Muscle layer of duodenum (tissue), 2 donors: Measurements from ENCODE around the gene NKIRAS1.
A peak's percentile ranks its signal among the peaks of the same experiment; 100 is the strongest.

Experiments used
- H3K27ac ChIP-seq: one replicate; pipeline ENCODE4 v1.7.0; 2013; ENCODE audit warnings: mild to moderate bottlenecking, low read length
- H3K27me3 ChIP-seq: one replicate; pipeline ENCODE4 v1.7.0; 2013; ENCODE audit warnings: low read depth, mild to moderate bottlenecking, control low read depth, low read length
- H3K36me3 ChIP-seq, 2 donors: one replicate each; pipeline ENCODE4 v1.7.0; 2013; ENCODE audit warnings: low read length in 2 of 2, control low read depth in 1 of 2, mild to moderate bottlenecking in 1 of 2; ENCODE audit not compliant: insufficient read depth in 2 of 2, control insufficient read depth in 1 of 2
- H3K4me1 ChIP-seq, 2 donors: one replicate each; pipeline ENCODE4 v1.7.0; 2013; ENCODE audit warnings: low read length in 2 of 2, mild to moderate bottlenecking in 2 of 2, control low read depth in 1 of 2, moderate library complexity in 1 of 2; ENCODE audit not compliant: insufficient read depth in 2 of 2, control insufficient read depth in 1 of 2
- H3K4me3 ChIP-seq, 2 donors: one replicate each; pipeline ENCODE4 v1.7.0; 2013; ENCODE audit warnings: low read length in 2 of 2, low read depth in 1 of 2, mild to moderate bottlenecking in 1 of 2
- H3K9me3 ChIP-seq, 2 donors: one replicate each; pipeline ENCODE4 v1.7.0; 2013; ENCODE audit warnings: low read length in 2 of 2, control low read depth in 1 of 2, mild to moderate bottlenecking in 1 of 2; ENCODE audit not compliant: control insufficient read depth in 1 of 2
- donor health status: healthy.

Gene NKIRAS1

GRCh38 chr3:23916886-23917678 is at the start of gene NKIRAS1, which contains the start of gene RPL15:
Gene NKIRAS1 (minus strand): TSS chr3:23916990. CDS start chr3:23910904, 6,086 bp downstream.
Gene RPL15 (plus strand): TSS chr3:23917132. CDS start chr3:23917860, 728 bp downstream.
- Histone ChIP-seq H3K4me3 (peak within 1 kb of the TSS; percentile 96 to 98), H3K27me3 (no peaks in the 10 kb centered on the region), H3K27ac (peak within 1 kb of the TSS; percentile 91), H3K4me1 (peaks cover 24 to 27% of the 10 kb centered on the region in 2 donors), H3K9me3 (no peaks in the 10 kb centered on the region), H3K36me3 (peaks cover 18 to 21% of the 10 kb centered on the region in 2 donors)

GRCh38 chr3:23966328-23966727 is 49.5 kb upstream of the NKIRAS1 start:
- no peaks in the 10 kb centered on the region for H3K27me3 ChIP-seq
- peaks cover 24 to 25% of the 10 kb centered on the region in 2 donors for H3K36me3 ChIP-seq
- H3K27ac ChIP-seq, result peak overlapping the region; percentile 18
- H3K4me1 ChIP-seq, result peaks cover 0 to 17% of the 10 kb centered on the region in 2 donors
- no peak overlapping the region for H3K4me3 ChIP-seq
- H3K9me3 ChIP-seq, result no peaks in the 10 kb centered on the region

GRCh38 chr3:23964537-23965235 is 47.9 kb upstream of the NKIRAS1 start:
- H3K9me3 ChIP-seq, result no peaks in the 10 kb centered on the region
- no peak overlapping the region for H3K4me3 ChIP-seq
- no peaks in the 10 kb centered on the region for H3K27me3 ChIP-seq
- H3K27ac ChIP-seq, result no peak overlapping the region
- peaks cover 29 to 32% of the 10 kb centered on the region in 2 donors for H3K36me3 ChIP-seq
- H3K4me1 ChIP-seq, result peaks cover 0 to 17% of the 10 kb centered on the region in 2 donors

- H3K27ac ChIP-seq, result peak overlapping the region; percentile 42
- peaks cover 22 to 28% of the 10 kb centered on the region in 2 donors for H3K36me3 ChIP-seq
- H3K4me3 ChIP-seq, result no peak overlapping the region
- H3K9me3 ChIP-seq, result no peaks in the 10 kb centered on the region
- peaks cover 0 to 11% of the 10 kb centered on the region in 2 donors for H3K4me1 ChIP-seq
- H3K27me3 ChIP-seq, result no peaks in the 10 kb centered on the region
Observed at GRCh38 chr3:23961913-23962312, 45.1 kb upstream of the NKIRAS1 start.

- peaks cover 21 to 32% of the 10 kb centered on the region in 2 donors for H3K36me3 ChIP-seq
- no peaks in the 10 kb centered on the region for H3K27me3 ChIP-seq
- H3K27ac ChIP-seq, result peak overlapping the region; percentile 35
- peaks cover 0 to 6% of the 10 kb centered on the region in 2 donors for H3K4me1 ChIP-seq
- no peak overlapping the region for H3K4me3 ChIP-seq
- no peaks in the 10 kb centered on the region for H3K9me3 ChIP-seq
Observed at GRCh38 chr3:23961066-23961465, 44.3 kb upstream of the NKIRAS1 start.

- Histone ChIP-seq H3K9me3 (no peaks in the 10 kb centered on the region), H3K4me1 (peaks cover 0 to 3% of the 10 kb centered on the region in 2 donors), H3K36me3 (peaks cover 21 to 29% of the 10 kb centered on the region in 2 donors), H3K27me3 (no peaks in the 10 kb centered on the region), H3K4me3 (no peak overlapping the region), H3K27ac (peak overlapping the region; percentile 35)
Observed at GRCh38 chr3:23960649-23961048, 43.9 kb upstream of the NKIRAS1 start.

GRCh38 chr3:23959135-23959900 is 42.5 kb upstream of the NKIRAS1 start:
- Histone ChIP-seq H3K27ac (peak overlapping the region; percentile 77), H3K9me3 (no peaks in the 10 kb centered on the region), H3K4me3 (no peak overlapping the region), H3K36me3 (peaks cover 25 to 28% of the 10 kb centered on the region in 2 donors), H3K4me1 (peaks cover 0 to 4% of the 10 kb centered on the region in 2 donors), H3K27me3 (no peaks in the 10 kb centered on the region)

- Histone ChIP-seq H3K9me3 (no peaks in the 10 kb centered on the region), H3K4me3 (no peak overlapping the region), H3K27me3 (no peaks in the 10 kb centered on the region), H3K27ac (no peak overlapping the region), H3K4me1 (peaks cover 0 to 9% of the 10 kb centered on the region in 2 donors), H3K36me3 (peaks cover 19 to 20% of the 10 kb centered on the region in 2 donors)
Observed at GRCh38 chr3:23956701-23957100, 39.9 kb upstream of the NKIRAS1 start.

- H3K4me1 ChIP-seq, result peaks cover 5 to 24% of the 10 kb centered on the region in 2 donors
- H3K27me3 ChIP-seq, result no peaks in the 10 kb centered on the region
- no peak overlapping the region for H3K27ac ChIP-seq
- H3K36me3 ChIP-seq, result peaks cover 7 to 12% of the 10 kb centered on the region in 2 donors
- H3K4me3 ChIP-seq, result no peak overlapping the region
- H3K9me3 ChIP-seq, result no peaks in the 10 kb centered on the region
Observed at GRCh38 chr3:23954144-23954543, 37.4 kb upstream of the NKIRAS1 start.

- peaks cover 8 to 24% of the 10 kb centered on the region in 2 donors for H3K4me1 ChIP-seq
- peak overlapping the region; percentile 12 for H3K27ac ChIP-seq
- H3K27me3 ChIP-seq, result no peaks in the 10 kb centered on the region
- no peaks in the 10 kb centered on the region for H3K9me3 ChIP-seq
- no peak overlapping the region for H3K4me3 ChIP-seq
- H3K36me3 ChIP-seq, result peaks cover 7 to 12% of the 10 kb centered on the region in 2 donors
Observed at GRCh38 chr3:23953523-23953922, 36.7 kb upstream of the NKIRAS1 start.

GRCh38 chr3:23952646-23953045 is 35.9 kb upstream of the NKIRAS1 start:
- Histone ChIP-seq H3K9me3 (no peaks in the 10 kb centered on the region), H3K36me3 (peaks cover 7 to 16% of the 10 kb centered on the region in 2 donors), H3K27me3 (no peaks in the 10 kb centered on the region), H3K27ac (no peak overlapping the region), H3K4me3 (no peak overlapping the region), H3K4me1 (peaks cover 9 to 26% of the 10 kb centered on the region in 2 donors)
